ENCODE results near the gene ZFAND3. TPM values are rescaled to one million over a fixed set of nuclear protein-coding genes. Genes with fewer than 3 reads are reported as not detected.

Gene ZFAND3
- total RNA-seq, 4 donors from 2014 or later: 43.5 to 73.1 (median 49.0) TPM

GRCh38 chr6:37982317-37982716 lies 162.8 kb downstream of the ZFAND3 start:
- no peak for TF ChIP-seq CTCF (IDR thresholded peaks at IDR 0.05; ENCODE audit: low read depth)

- TF ChIP-seq CTCF (IDR thresholded peaks at IDR 0.05; ENCODE audit: low read depth): no peak
Observed at GRCh38 chr6:37983720-37984501, 164.4 kb downstream of the ZFAND3 start.

DNA sequence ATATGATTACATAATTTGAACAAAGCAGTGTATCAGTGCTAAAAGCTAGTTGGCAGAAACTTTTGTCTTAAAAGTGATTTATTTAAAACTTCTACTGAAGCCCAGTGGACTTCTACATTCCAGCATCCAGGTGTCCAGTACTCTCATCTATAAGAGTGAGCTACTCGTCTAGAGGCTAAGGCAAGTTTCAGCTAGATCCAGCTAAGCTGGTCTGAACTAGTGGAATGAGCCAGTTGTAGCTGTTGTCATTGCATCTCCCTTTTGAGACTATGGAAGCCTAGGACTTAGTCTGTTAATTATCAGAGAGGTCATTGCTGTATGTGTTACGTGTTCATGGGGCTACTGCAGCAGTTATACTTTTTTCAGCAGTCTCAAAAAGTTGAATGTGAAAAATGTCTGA lies 165.1 kb downstream of the ZFAND3 start:
- no peak for TF ChIP-seq CTCF (IDR thresholded peaks at IDR 0.05; ENCODE audit: low read depth)

GRCh38 chr6:37985355-37985754 lies 165.8 kb downstream of the ZFAND3 start:
- TF ChIP-seq CTCF (IDR thresholded peaks at IDR 0.05; ENCODE audit: low read depth): no peak

- no peak for TF ChIP-seq CTCF (IDR thresholded peaks at IDR 0.05; ENCODE audit: low read depth)
Observed at GRCh38 chr6:37987018-37987417, 167.5 kb downstream of the ZFAND3 start.

DNA sequence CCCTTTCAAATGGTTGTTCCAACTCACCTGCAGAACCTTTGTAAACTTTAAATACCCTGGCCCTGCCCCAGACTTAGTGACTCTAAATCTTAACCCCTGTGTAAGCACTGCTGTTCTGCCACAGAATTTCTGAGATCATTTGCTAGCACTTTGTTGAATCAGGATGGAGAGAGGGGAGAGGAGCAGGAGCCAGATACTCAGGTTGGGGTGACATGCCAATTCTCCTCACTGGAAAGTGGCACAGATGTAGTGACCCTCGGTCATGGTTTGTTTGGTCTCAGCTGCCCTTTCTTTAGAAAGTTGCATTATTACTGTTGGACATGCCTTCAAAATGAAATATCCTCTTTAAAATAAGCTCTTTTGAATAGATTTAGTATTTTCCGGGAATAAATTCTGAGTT lies 168.0 kb downstream of the ZFAND3 start:
- TF ChIP-seq CTCF (IDR thresholded peaks at IDR 0.05; ENCODE audit: low read depth): no peak

- TF ChIP-seq CTCF (IDR thresholded peaks at IDR 0.05; ENCODE audit: low read depth): no peak
Observed at GRCh38 chr6:37988127-37988526, 168.6 kb downstream of the ZFAND3 start.
